Transverse colon (tissue), 3 donors: Measurements from ENCODE around the gene PICK1.

Experiments used
- EP300 ChIP-seq: sonication (generic); formaldehyde crosslinking; IDR thresholded peaks from one replicate; pipeline ENCODE4 v1.6.1; 2017; ENCODE audit warnings: antibody characterized with exemption, low read depth
- POLR2A ChIP-seq: fragments of 450-650 bp; IDR thresholded peaks from one replicate; pipeline ENCODE4 v1.6.1; 2016; ENCODE audit warnings: antibody characterized with exemption, mild to moderate bottlenecking, moderate library complexity
- TF ChIP-seq, protein P1 (sequence below), 5 experiments: fragments of 200-600 bp in 3 of 5; fragments of 450-650 bp in 2 of 5; sonication (generic) in 3 of 5; IDR thresholded peaks; 1 replicate in 2 of 5; 2 replicates in 3 of 5; pipeline ENCODE4 v1.5.1; 2016 to 2017; ENCODE audit warnings: antibody characterized with exemption in 5 of 5, inconsistent platforms in 3 of 5, mild to moderate bottlenecking in 2 of 5, moderate library complexity in 1 of 5

DNA sequence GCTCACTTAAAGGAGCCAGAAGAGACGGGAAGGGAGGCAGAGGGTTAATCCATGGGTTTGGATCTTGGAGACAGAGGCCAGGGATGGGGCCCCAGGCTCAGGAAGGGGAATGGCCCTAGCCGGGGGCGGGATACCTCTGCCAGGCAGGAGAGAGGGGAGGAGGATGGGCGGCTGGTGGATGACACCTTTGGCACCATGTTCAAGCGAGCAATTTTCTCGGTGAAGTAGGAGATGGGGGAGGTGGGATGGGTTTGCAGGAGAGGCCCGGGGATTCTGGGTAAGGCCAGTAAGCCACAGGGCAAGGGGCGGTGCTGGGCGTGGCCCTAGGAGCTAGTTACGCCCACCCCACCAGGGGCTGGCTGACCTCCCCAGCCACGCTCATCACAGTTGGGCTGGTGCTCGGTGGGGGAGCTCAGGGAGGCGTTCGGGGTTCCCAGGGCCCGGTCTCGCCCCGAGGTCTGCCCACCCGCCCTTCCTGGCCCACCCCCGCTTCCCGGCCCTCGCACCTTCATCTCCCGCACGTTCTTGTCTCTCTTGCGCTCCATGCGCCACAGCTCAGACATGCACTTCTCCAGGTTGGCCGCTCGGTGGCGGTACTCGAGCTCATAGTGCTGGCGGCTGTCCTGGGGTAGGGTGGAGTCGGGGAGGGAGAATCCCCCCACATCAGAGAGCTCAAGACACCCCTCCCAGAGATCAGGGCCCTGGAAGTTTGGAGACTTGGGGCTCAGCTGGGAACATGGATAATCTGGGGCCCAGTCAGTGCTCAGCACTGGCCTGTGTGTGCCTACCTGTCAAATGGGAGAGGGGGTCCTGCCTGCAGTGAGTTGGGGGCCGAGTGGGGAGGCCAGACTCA, 40.6 kb downstream of the PICK1 start:
- TF ChIP-seq, protein P1, sequence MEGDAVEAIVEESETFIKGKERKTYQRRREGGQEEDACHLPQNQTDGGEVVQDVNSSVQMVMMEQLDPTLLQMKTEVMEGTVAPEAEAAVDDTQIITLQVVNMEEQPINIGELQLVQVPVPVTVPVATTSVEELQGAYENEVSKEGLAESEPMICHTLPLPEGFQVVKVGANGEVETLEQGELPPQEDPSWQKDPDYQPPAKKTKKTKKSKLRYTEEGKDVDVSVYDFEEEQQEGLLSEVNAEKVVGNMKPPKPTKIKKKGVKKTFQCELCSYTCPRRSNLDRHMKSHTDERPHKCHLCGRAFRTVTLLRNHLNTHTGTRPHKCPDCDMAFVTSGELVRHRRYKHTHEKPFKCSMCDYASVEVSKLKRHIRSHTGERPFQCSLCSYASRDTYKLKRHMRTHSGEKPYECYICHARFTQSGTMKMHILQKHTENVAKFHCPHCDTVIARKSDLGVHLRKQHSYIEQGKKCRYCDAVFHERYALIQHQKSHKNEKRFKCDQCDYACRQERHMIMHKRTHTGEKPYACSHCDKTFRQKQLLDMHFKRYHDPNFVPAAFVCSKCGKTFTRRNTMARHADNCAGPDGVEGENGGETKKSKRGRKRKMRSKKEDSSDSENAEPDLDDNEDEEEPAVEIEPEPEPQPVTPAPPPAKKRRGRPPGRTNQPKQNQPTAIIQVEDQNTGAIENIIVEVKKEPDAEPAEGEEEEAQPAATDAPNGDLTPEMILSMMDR (IDR thresholded peaks at IDR 0.05) = no peak
- TF ChIP-seq POLR2A = no peak
- TF ChIP-seq EP300 = no peak
